Measurements from ENCODE around the gene MC4R.

Gene MC4R

GRCh38 chr18:60377778-60378469 is 5.3 kb upstream of the MC4R start:
- in situ Hi-C loops (cut with MboI; ENCODE audit: low pct_unique_long_range_greater_than_20kb, low sequenced_read_pairs, unreplicated experiment): no loop called here
- no peak for TF ChIP-seq CTCF (IDR thresholded peaks at IDR 0.05; ENCODE audit: extremely low read depth, insufficient read depth, missing control alignments)
- DNase-seq (ENCODE audit: low spot score): no peak

- no peak for DNase-seq (ENCODE audit: low spot score)
- no peak for TF ChIP-seq CTCF (IDR thresholded peaks at IDR 0.05; ENCODE audit: extremely low read depth, insufficient read depth, missing control alignments)
- in situ Hi-C loops (cut with MboI; ENCODE audit: low pct_unique_long_range_greater_than_20kb, low sequenced_read_pairs, unreplicated experiment): no loop called here
These were observed 443 bp downstream of the MC4R start for GRCh38 chr18:60372132-60372531.

GRCh38 chr18:60358516-60358915 is 14.1 kb downstream of the MC4R start:
- in situ Hi-C loops (cut with MboI; ENCODE audit: low pct_unique_long_range_greater_than_20kb, low sequenced_read_pairs, unreplicated experiment): no loop called here
- TF ChIP-seq CTCF (IDR thresholded peaks at IDR 0.05; ENCODE audit: extremely low read depth, insufficient read depth, missing control alignments): no peak
- no peak for DNase-seq (ENCODE audit: low spot score)

- in situ Hi-C loops (cut with MboI; ENCODE audit: low pct_unique_long_range_greater_than_20kb, low sequenced_read_pairs, unreplicated experiment): no loop called here
- TF ChIP-seq CTCF (IDR thresholded peaks at IDR 0.05; ENCODE audit: extremely low read depth, insufficient read depth, missing control alignments): no peak
- DNase-seq (ENCODE audit: low spot score): no peak
These were observed 21.6 kb downstream of the MC4R start for GRCh38 chr18:60350941-60351340.

- no peak for DNase-seq (ENCODE audit: low spot score)
- in situ Hi-C loops (cut with MboI; ENCODE audit: low pct_unique_long_range_greater_than_20kb, low sequenced_read_pairs, unreplicated experiment): no loop called here
- no peak for TF ChIP-seq CTCF (IDR thresholded peaks at IDR 0.05; ENCODE audit: extremely low read depth, insufficient read depth, missing control alignments)
These were observed 22.4 kb downstream of the MC4R start for GRCh38 chr18:60350150-60350549.

- no peak for TF ChIP-seq CTCF (IDR thresholded peaks at IDR 0.05; ENCODE audit: extremely low read depth, insufficient read depth, missing control alignments)
- in situ Hi-C loops (cut with MboI; ENCODE audit: low pct_unique_long_range_greater_than_20kb, low sequenced_read_pairs, unreplicated experiment): no loop called here
- no peak for DNase-seq (ENCODE audit: low spot score)
These were observed 25.0 kb downstream of the MC4R start for GRCh38 chr18:60347526-60348045.

All from GM13977 (cell line).